Stimulated activated CD4-positive, alpha-beta T cell treated with anti-CD3 and anti-CD28 coated beads, Interleukin-4, amount 100 ng/mL, for 4 hours (primary cell): ENCODE data around the gene STXBP6.
"Not testable (repeated sequence)": the region's sequence is repeated elsewhere in the genome, so short reads cannot be mapped to it uniquely, and the experiment has no call there.

Source experiments
- DNase-seq, 2 experiments: peaks; one replicate each; pipeline ENCODE4 v3.0.0-alpha.2; 2020

Gene STXBP6

GRCh38 chr14:24952851-24953666 lies 96.9 kb downstream of the STXBP6 start:
- no peak for DNase-seq

GRCh38 chr14:24948261-24948847 lies 101.6 kb downstream of the STXBP6 start:
- no peak for DNase-seq

- DNase-seq = no peak
Observed at GRCh38 chr14:24947131-24947530, 102.8 kb downstream of the STXBP6 start.

- DNase-seq = no peak
Observed at GRCh38 chr14:24944800-24945199, 105.1 kb downstream of the STXBP6 start.

- DNase-seq = no peak
Observed at GRCh38 chr14:24943024-24943423, 106.9 kb downstream of the STXBP6 start.

- no peak for DNase-seq
Observed at GRCh38 chr14:24941719-24942118, 108.2 kb downstream of the STXBP6 start.

GRCh38 chr14:24940213-24940783 lies 109.6 kb downstream of the STXBP6 start:
- DNase-seq = no peak

- DNase-seq = no peak
Observed at GRCh38 chr14:24938593-24938992, 111.4 kb downstream of the STXBP6 start.

- no peak for DNase-seq
Observed at GRCh38 chr14:24937300-24937699, 112.6 kb downstream of the STXBP6 start.

GRCh38 chr14:24936773-24937172 lies 113.2 kb downstream of the STXBP6 start:
- not testable (repeated sequence) for DNase-seq

GRCh38 chr14:24935796-24936195 lies 114.2 kb downstream of the STXBP6 start:
- DNase-seq = no peak

GRCh38 chr14:24928386-24928900 lies 121.5 kb downstream of the STXBP6 start:
- no peak for DNase-seq

GRCh38 chr14:24927809-24928208 lies 122.1 kb downstream of the STXBP6 start:
- DNase-seq = no peak

GRCh38 chr14:24925771-24926374 lies 124.1 kb downstream of the STXBP6 start:
- DNase-seq = no peak

- DNase-seq = no peak
Observed at GRCh38 chr14:24924544-24924943, 125.4 kb downstream of the STXBP6 start.

GRCh38 chr14:24921903-24922302 lies 128.0 kb downstream of the STXBP6 start:
- DNase-seq = no peak

GRCh38 chr14:24920265-24921075 lies 129.5 kb downstream of the STXBP6 start:
- no peak for DNase-seq

- DNase-seq = no peak
Observed at GRCh38 chr14:24918822-24919221, 131.1 kb downstream of the STXBP6 start.

GRCh38 chr14:24915958-24916595 lies 133.9 kb downstream of the STXBP6 start:
- no peak for DNase-seq

- DNase-seq = no peak
Observed at GRCh38 chr14:24915403-24915921, 134.5 kb downstream of the STXBP6 start.

GRCh38 chr14:24913746-24914145 lies 136.2 kb downstream of the STXBP6 start:
- DNase-seq = no peak

- DNase-seq = no peak
Observed at GRCh38 chr14:24913021-24913420, 136.9 kb downstream of the STXBP6 start.
